HS-27A (cell line): ENCODE measurements around the gene LINGO4.

Experiments used
- DNase-seq: peaks from one replicate; pipeline ENCODE4 v3.0.0-alpha.2; 2012; ENCODE audit warnings: low read depth, missing footprints

LINGO4 gene

GRCh38 chr1:151834239-151834638, 29.0 kb upstream of the LINGO4 start:
- DNase-seq = no peak

- DNase-seq = no peak
These were observed 28.1 kb upstream of the LINGO4 start for GRCh38 chr1:151833172-151833900.

DNA sequence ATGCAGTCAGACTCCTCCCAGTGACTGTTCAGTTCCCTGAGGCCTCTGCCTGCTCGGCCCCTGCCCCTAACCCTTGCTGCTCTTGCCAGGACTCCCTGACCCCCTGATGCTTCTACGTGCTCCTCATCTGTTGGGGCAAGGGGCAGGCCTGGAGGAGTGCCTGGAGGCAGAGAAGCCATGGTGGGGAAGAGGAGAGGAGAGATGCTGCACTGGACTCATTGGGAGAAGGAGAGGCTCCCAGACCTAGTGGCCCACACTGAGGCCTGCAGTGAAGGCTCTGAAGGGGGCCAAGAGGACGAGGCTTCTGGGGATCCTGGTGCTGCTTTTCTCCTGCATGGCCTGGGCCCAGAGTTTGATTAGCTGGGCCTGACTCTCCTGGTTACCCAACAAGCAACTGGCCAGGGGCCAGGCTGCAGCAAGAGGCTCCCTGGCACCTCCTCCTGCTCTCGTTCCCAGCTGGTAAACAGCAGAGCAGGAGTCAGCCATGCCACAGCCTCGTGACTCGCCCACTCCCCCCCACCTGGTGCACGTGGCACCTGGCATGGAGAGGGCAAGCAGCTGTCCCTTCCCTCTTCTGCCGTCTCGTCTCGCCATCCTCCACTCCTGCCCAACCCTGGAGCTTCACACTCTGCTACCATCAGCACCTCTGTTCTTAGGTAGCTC, 27.2 kb upstream of the LINGO4 start:
- DNase-seq = no peak

- no peak for DNase-seq
These were observed 26.4 kb upstream of the LINGO4 start, which contains the start of gene RORC for GRCh38 chr1:151831605-151832004. Gene RORC, minus strand, starts transcription at chr1:151831802. Its CDS starts 38 bp downstream, at chr1:151831764.

DNA sequence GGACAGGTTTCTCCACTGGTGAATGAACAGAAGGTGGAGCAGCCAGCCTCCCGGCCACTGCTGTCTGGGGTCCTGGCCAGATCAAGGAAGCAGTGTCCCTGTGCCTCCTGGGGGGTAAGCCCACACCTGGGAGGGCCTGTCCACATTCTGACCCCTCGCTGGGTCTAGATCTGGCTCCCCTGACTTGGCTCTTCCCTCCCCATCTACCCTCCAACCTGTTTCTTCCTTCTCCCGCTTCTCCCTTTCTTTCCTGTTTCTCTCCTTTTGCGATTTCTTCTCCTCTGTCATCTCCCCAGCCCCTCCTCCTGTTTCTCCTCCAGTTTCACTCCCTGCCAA, 26.0 kb upstream of the LINGO4 start:
- no peak for DNase-seq

- no peak for DNase-seq
These were observed 24.8 kb upstream of the LINGO4 start for GRCh38 chr1:151830055-151830454.

GRCh38 chr1:151829352-151830046, 24.3 kb upstream of the LINGO4 start:
- no peak for DNase-seq

- no peak for DNase-seq
These were observed 23.7 kb upstream of the LINGO4 start for GRCh38 chr1:151828921-151829320.

DNA sequence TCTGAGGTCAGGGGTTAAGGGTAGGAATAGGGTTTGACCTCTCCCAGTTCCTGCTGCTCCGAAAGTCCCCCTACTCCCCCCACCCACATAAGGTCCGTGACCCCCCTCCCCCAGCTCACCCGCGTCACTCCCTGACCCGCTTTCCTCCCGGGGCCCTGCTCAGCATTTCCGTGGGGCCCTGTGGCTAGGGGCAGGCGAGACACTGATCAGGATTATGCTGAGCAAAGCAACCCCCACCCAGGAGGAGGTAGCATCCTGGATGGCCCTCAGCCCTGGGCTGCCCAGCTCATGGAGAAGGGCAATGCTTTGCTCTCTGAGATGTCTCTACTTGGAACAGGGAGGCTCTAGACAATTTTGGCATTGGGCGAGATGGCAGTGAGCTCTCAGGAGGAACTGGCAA, 22.6 kb upstream of the LINGO4 start:
- DNase-seq = no peak

GRCh38 chr1:151825751-151826660, 20.8 kb upstream of the LINGO4 start:
- no peak for DNase-seq

GRCh38 chr1:151825204-151825603, 20.0 kb upstream of the LINGO4 start:
- no peak for DNase-seq

GRCh38 chr1:151823175-151823574, 18.0 kb upstream of the LINGO4 start:
- DNase-seq = no peak

DNA sequence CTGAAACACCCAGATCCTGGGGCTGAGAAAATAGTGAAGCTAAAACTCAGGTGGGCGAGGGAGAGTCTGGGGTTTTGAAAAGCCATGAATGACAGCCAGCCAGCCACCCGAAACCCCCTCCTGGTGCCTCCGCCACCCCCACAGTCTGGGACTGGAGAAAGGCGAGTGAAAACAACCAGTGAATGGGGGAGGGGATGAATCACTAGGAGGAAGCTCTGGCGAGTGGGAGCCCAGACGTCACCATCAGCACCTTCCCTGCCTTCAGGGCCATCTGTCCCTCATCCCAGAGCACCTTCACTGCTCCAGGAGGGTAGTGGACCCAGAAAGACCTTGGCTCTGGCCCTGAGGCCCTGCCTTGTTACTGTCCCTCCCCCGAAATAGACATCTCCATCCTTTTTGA, 17.2 kb upstream of the LINGO4 start:
- DNase-seq = no peak

GRCh38 chr1:151820940-151821339, 15.7 kb upstream of the LINGO4 start:
- DNase-seq = no peak

- DNase-seq = no peak
These were observed 14.9 kb upstream of the LINGO4 start for GRCh38 chr1:151819976-151820623.

DNA sequence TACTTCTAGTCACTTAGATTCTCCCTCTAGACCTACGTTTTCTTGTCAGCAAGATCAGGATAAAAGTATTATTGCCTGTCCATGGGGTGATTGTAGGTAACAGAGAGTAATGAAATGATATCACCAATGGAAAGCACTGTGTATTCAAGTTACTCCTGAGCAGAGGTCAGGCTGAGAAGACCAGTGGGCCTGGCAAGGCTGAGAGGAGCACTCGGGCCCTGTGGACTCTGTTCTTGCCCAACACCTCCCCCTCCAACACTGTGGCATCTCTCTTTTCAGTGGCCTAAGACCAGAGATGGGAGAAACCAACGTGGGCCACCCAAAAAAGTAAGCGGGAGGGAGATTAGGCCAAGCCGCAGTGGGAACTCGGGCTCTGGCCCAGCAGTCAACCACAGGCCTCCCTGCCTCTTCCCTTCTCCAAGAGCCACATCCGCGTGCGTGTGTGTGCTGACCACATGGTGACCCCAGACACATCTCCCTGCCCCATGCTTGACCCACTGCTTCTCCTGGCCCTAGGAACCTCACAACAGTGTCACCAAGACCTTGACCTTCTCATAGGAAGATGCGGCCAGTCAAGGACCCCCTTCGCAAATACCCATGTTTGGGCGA, 14.1 kb upstream of the LINGO4 start:
- DNase-seq = no peak

DNA sequence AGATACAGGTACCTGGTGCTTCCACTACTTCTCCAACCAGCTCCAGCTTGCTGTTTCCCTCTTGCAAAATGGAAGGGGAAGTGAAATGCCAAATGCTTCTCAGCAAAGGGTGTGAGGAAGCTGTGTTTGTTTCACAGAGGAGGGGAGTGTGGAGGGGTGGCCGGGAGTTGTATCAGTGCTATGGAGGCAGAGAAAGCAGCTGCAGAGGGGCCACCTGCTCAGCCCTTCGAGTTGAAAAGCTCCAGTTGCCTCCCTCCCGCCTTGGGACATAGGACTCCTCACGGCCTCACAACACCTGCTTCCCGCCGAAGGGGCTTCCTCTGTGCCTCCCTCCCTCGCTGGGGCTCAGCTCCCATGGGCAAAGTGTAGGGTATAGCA, 12.1 kb upstream of the LINGO4 start:
- DNase-seq = no peak

DNA sequence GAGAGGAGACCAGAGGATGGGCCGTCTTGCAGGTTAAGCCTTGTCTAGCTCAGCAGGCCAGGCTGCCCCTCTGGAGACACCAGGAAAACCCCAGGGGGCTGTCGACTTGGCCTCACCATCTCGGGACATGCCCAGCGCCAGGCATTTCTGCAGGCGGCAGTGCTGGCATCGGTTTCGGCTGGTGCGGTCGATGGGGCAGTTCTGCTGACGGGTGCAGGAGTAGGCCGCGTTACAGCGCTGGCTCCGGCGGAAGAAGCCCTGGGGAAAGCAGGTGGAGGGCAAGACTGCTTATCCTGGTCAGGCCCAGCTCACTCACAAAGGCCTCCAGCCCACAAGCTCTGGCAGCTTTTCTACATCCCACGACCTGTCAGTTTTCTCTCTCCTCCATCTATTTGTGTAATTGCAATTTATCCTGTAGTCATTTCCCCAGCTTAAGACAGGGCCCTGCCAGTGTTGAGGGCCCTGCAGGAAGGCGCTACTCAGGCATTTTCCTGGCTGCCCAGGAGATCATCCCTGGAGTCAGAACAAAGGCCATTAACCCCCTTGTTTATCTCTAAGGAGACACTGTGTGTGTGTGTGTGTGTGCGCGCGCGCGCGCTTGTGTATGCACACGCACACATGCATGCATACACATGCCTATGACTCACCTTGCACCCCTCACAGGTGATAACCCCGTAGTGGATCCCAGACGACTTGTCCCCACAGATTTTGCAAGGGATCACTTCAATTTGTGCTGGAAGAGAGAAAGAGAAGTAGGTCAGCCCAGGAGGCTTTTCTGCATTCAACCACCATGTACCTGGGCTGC, 11.5 kb upstream of the LINGO4 start:
- DNase-seq = no peak

- DNase-seq = no peak
These were observed 10.6 kb upstream of the LINGO4 start for GRCh38 chr1:151815716-151816327.

DNA sequence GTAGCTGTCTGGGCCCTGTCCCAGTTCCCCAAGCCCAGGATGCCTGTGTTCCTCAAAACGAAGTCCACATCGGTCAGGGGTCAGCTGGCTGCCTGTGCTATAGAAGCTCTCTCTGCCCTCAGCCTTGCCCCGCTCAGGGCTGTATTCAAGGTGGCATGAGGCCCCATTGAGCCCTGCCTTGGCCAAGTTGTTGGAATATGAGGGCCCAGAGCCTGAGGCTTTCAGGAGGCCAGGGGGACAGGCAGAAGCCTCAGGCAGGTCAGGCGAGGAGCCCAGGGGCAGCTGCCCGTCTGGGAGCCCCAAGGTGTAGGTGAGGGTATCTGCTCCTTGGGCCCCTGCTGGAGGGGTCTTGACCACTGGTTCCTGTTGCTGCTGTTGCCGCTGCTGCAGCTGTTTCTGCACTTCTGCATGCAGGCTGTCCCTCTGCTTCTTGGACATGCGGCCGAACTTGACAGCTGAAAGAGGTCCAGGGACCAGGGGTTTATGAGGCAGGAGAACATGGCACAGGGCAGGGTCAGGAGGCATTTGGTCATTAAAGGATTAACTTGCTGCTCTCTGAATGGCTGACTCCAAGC, 9.8 kb upstream of the LINGO4 start:
- no peak for DNase-seq
